Panc1 (cell line): ENCODE measurements around the gene SLC25A13.

Source experiments
- POLR2AphosphoS5 ChIP-seq: IDR thresholded peaks from 2 replicates; pipeline ENCODE4 v1.6.1; 2012; ENCODE audit warnings: mild to moderate bottlenecking, low read depth, low read length, moderate library complexity
- SIN3A ChIP-seq: IDR thresholded peaks from 2 replicates; pipeline ENCODE4 v1.6.1; 2012; ENCODE audit warnings: low read depth, mild to moderate bottlenecking, low read length, moderate library complexity, borderline replicate concordance; ENCODE audit not compliant: insufficient read depth
- TCF7L2 ChIP-seq: IDR thresholded peaks from 2 replicates; pipeline ENCODE4 v1.6.1; 2011; ENCODE audit warnings: mild to moderate bottlenecking, low read depth, low read length, inconsistent platforms
- TF ChIP-seq, protein P1 (sequence below): fragments of 450-650 bp; IDR thresholded peaks from 2 replicates; pipeline ENCODE4 v1.5.1; 2017; ENCODE audit warnings: mild to moderate bottlenecking
- TF ChIP-seq, protein P2 (sequence below), 2 experiments: IDR thresholded peaks; 2 replicates each; pipeline ENCODE4 v1.6.1; 2011 to 2012; ENCODE audit warnings: low read depth in 2 of 2, control low read depth in 1 of 2, low read length in 1 of 2, mild to moderate bottlenecking in 1 of 2, moderate library complexity in 1 of 2; ENCODE audit not compliant: insufficient read depth in 1 of 2

DNA sequence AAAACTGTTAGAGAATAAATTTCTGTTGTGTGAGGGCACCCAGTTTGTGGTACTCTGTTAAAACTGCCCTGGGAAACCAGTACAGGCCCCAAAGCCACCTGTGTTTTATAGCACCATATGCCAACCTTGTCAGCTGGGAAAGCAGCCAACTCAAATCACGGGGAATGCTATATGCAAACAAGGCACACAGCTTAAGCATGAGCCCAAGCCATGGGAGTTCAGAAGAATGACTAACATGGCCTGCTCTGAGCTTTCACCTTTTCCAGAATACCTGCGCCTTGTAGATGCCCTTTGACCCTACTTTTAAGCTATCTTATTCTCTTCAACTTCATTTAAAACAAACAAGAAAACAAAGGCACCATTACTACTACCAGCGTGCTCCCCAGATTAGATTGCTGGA is 5.5 kb upstream of the SLC25A13 start:
- TF ChIP-seq TCF7L2 (no peak), SIN3A (no peak), POLR2AphosphoS5 (no peak)
- TF ChIP-seq, protein P1, sequence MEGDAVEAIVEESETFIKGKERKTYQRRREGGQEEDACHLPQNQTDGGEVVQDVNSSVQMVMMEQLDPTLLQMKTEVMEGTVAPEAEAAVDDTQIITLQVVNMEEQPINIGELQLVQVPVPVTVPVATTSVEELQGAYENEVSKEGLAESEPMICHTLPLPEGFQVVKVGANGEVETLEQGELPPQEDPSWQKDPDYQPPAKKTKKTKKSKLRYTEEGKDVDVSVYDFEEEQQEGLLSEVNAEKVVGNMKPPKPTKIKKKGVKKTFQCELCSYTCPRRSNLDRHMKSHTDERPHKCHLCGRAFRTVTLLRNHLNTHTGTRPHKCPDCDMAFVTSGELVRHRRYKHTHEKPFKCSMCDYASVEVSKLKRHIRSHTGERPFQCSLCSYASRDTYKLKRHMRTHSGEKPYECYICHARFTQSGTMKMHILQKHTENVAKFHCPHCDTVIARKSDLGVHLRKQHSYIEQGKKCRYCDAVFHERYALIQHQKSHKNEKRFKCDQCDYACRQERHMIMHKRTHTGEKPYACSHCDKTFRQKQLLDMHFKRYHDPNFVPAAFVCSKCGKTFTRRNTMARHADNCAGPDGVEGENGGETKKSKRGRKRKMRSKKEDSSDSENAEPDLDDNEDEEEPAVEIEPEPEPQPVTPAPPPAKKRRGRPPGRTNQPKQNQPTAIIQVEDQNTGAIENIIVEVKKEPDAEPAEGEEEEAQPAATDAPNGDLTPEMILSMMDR = no peak
- TF ChIP-seq, protein P2, sequence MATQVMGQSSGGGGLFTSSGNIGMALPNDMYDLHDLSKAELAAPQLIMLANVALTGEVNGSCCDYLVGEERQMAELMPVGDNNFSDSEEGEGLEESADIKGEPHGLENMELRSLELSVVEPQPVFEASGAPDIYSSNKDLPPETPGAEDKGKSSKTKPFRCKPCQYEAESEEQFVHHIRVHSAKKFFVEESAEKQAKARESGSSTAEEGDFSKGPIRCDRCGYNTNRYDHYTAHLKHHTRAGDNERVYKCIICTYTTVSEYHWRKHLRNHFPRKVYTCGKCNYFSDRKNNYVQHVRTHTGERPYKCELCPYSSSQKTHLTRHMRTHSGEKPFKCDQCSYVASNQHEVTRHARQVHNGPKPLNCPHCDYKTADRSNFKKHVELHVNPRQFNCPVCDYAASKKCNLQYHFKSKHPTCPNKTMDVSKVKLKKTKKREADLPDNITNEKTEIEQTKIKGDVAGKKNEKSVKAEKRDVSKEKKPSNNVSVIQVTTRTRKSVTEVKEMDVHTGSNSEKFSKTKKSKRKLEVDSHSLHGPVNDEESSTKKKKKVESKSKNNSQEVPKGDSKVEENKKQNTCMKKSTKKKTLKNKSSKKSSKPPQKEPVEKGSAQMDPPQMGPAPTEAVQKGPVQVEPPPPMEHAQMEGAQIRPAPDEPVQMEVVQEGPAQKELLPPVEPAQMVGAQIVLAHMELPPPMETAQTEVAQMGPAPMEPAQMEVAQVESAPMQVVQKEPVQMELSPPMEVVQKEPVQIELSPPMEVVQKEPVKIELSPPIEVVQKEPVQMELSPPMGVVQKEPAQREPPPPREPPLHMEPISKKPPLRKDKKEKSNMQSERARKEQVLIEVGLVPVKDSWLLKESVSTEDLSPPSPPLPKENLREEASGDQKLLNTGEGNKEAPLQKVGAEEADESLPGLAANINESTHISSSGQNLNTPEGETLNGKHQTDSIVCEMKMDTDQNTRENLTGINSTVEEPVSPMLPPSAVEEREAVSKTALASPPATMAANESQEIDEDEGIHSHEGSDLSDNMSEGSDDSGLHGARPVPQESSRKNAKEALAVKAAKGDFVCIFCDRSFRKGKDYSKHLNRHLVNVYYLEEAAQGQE (IDR thresholded peaks at IDR 0.05; ENCODE audit: insufficient read depth in 1 of 2, low read depth in 2 of 2, low read length in 1 of 2) = no peak
